Measurements from ENCODE around the gene F5. TPM values are rescaled to one million over a fixed set of nuclear protein-coding genes. Genes with fewer than 3 reads are reported as not detected.

Gene F5
- total and polyA plus RNA-seq, 2 of the 13 experiments (the other 11 are each of a cell fraction or from before 2014, with no cell fraction given) = 38.3 to 64.0 TPM

- TF ChIP-seq GATAD2A (CRISPR knock-in tag; IDR thresholded peaks at IDR 0.05) = no peak
- TF ChIP-seq GZF1 (CRISPR knock-in tag; IDR thresholded peaks at IDR 0.05) = no peak
- no peak for TF ChIP-seq ZFAT (CRISPR knock-in tag; conservative IDR thresholded peaks at IDR 0.05)
- TF ChIP-seq ZNF547 (CRISPR knock-in tag; IDR thresholded peaks at IDR 0.05) = no peak
- no peak for TF ChIP-seq SNAPC5 (CRISPR knock-in tag; IDR thresholded peaks at IDR 0.05; ENCODE audit: borderline replicate concordance)
- no peak for TF ChIP-seq ZMYM2 (CRISPR knock-in tag; IDR thresholded peaks at IDR 0.05)
- no peak for TF ChIP-seq ZNF615 (CRISPR knock-in tag; IDR thresholded peaks at IDR 0.05; ENCODE audit: borderline replicate concordance)
Observed at GRCh38 chr1:169484101-169484500, 102.2 kb downstream of the F5 start (continued).

DNA sequence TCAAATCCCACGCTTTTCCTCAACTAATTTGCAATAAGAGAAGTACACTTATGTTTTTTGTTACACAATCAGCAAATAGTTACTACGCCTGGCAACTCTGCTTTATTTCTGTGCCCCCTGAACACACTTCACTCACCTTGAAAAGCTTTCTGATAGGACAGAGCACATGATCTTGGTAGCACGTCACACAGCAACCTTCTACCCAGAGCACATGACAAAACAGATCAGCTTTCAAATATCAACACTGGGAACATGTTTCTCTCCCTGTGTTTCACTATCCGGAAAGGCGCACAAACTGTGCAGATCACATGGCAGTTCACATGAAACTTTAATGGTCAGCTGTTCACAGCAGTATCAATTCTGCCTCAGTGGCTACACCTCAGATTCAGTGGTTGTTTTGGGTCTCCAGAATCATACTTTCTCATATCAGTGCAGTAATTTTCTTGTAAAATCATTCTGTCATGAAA lies 102.7 kb downstream of the F5 start:
- CTCF ChIA-PET (ENCODE audit: low intra/inter-chr PET ratio, low total read pairs) = no interaction called here
- in situ Hi-C loops (cut with HindIII; ENCODE audit: extremely low pct_ligation_motif_present, low pct_unique_long_range_greater_than_20kb) = no loop called here
- H3K9me3 ChIP-seq (ENCODE audit: low read length) = no peaks in the 10 kb centered on the region
- H3K36me3 ChIP-seq (replicated peaks in 1 of 2; ENCODE audit: control insufficient read depth in 1 of 2, insufficient read depth in 2 of 2, low read length in 2 of 2) = no peaks in the 10 kb centered on the region; a peak in 1 of 5 replicates
- FAIRE-seq (peak; percentile 71), DNase-seq (ENCODE audit: low spot score) (peak; percentile 72), ATAC-seq (peak; percentile 5; the same call in 1 of the 3 replicates)
- intact Hi-C loops (cut with micrococcal nuclease; ENCODE audit: unreplicated experiment) = loop anchor here (10.0 kb wide), 1 partner anchor 379 kb away; the partner anchor contains the start of gene ATP1B1
- peak overlapping the region; percentile 95 for H3K27ac ChIP-seq (ENCODE audit: extremely low read length, insufficient read depth, low read length)
- H3K27me3 ChIP-seq (ENCODE audit: control insufficient read depth in 1 of 2, insufficient read depth in 2 of 2, low read length in 2 of 2) = no peaks in the 10 kb centered on the region; a peak in 1 of 5 replicates
- WGBS (ENCODE audit: low lambda C conversion rate) = 8% methylated on average over 5 of the region's 5 CpGs
- H3K9ac ChIP-seq (ENCODE audit: insufficient read depth, low read depth, low read length) = peak overlapping the region; percentile 92
- BruUV-seq (replicated peaks) = no TSS peak
- H4K20me1 ChIP-seq (ENCODE audit: insufficient read depth, low read length) = peaks cover 56% of the 10 kb centered on the region
- peaks cover 71% of the 10 kb centered on the region for H3K4me1 ChIP-seq (ENCODE audit: insufficient read depth, low read length)
- POLR2A ChIA-PET = no interaction called here
- no peak overlapping the region for H2AFZ ChIP-seq (ENCODE audit: low read length)
- H3K4me3 ChIP-seq (replicated peaks in 1 of 3; ENCODE audit: insufficient read depth in 1 of 3, low read depth in 2 of 3, low read length in 3 of 3) = peak overlapping the region; percentile 62 to 87 (median 81)
- H3K79me2 ChIP-seq (ENCODE audit: insufficient read depth, low read length) = peaks cover 85% of the 10 kb centered on the region
- peak overlapping the region; percentile 91 for H3K4me2 ChIP-seq (ENCODE audit: low read depth, low read length)
- TF ChIP-seq BRCA1 (CRISPR knock-in tag; IDR thresholded peaks at IDR 0.05) (no peak), SOX5 (CRISPR knock-in tag; IDR thresholded peaks at IDR 0.05; ENCODE audit: borderline replicate concordance) (no peak; the same call in 1 of the 2 replicates), TSC22D2 (CRISPR knock-in tag; IDR thresholded peaks at IDR 0.05; ENCODE audit: borderline replicate concordance) (no peak), TBX2 (CRISPR knock-in tag; IDR thresholded peaks at IDR 0.05; ENCODE audit: borderline replicate concordance) (peak; percentile 24; the same call in 1 of the 2 replicates), ZNF792 (CRISPR knock-in tag; IDR thresholded peaks at IDR 0.05) (0 out of 2 replicates have a peak, but pooled peaks have one; percentile 35), ARNT (IDR thresholded peaks at IDR 0.05) (no peak), RAD51 (IDR thresholded peaks at IDR 0.05; ENCODE audit: borderline replicate concordance) (peak; percentile 48), ZNF451 (CRISPR knock-in tag; IDR thresholded peaks at IDR 0.05) (no peak), DBP (CRISPR knock-in tag; IDR thresholded peaks at IDR 0.05; ENCODE audit: not compliant biosample characterization) (no peak), HDAC2 (CRISPR knock-in tag; IDR thresholded peaks at IDR 0.05) (peak; percentile 40; the same call in 1 of the 2 replicates), BRD4 (CRISPR knock-in tag; IDR thresholded peaks at IDR 0.05) (no peak), DNMT3B (CRISPR knock-in tag; conservative IDR thresholded peaks at IDR 0.05) (no peak), ZSCAN25 (CRISPR knock-in tag; IDR thresholded peaks at IDR 0.05) (no peak), ZNF557 (CRISPR knock-in tag; IDR thresholded peaks at IDR 0.05) (no peak), CCAR2 (optimal IDR thresholded peaks at IDR 0.05; ENCODE audit: low read depth, low read length) (no peak)
- TF ChIP-seq, protein P1, sequence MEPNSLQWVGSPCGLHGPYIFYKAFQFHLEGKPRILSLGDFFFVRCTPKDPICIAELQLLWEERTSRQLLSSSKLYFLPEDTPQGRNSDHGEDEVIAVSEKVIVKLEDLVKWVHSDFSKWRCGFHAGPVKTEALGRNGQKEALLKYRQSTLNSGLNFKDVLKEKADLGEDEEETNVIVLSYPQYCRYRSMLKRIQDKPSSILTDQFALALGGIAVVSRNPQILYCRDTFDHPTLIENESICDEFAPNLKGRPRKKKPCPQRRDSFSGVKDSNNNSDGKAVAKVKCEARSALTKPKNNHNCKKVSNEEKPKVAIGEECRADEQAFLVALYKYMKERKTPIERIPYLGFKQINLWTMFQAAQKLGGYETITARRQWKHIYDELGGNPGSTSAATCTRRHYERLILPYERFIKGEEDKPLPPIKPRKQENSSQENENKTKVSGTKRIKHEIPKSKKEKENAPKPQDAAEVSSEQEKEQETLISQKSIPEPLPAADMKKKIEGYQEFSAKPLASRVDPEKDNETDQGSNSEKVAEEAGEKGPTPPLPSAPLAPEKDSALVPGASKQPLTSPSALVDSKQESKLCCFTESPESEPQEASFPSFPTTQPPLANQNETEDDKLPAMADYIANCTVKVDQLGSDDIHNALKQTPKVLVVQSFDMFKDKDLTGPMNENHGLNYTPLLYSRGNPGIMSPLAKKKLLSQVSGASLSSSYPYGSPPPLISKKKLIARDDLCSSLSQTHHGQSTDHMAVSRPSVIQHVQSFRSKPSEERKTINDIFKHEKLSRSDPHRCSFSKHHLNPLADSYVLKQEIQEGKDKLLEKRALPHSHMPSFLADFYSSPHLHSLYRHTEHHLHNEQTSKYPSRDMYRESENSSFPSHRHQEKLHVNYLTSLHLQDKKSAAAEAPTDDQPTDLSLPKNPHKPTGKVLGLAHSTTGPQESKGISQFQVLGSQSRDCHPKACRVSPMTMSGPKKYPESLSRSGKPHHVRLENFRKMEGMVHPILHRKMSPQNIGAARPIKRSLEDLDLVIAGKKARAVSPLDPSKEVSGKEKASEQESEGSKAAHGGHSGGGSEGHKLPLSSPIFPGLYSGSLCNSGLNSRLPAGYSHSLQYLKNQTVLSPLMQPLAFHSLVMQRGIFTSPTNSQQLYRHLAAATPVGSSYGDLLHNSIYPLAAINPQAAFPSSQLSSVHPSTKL (CRISPR knock-in tag; IDR thresholded peaks at IDR 0.05) = peak; percentile 49; the same call in 1 of the 2 replicates

Measured in HepG2 (cell line).